SH-SY5Y (cell line): ENCODE data around the gene HRH3.

Source experiments
- GATA2 ChIP-seq: IDR thresholded peaks from 2 replicates; pipeline ENCODE4 v1.6.1; 2011; ENCODE audit warnings: mild to moderate bottlenecking, low read depth, low read length
- GATA3 ChIP-seq: IDR thresholded peaks from 2 replicates; pipeline ENCODE4 v1.6.1; 2011; ENCODE audit warnings: low read depth, mild to moderate bottlenecking, low read length, moderate library complexity

DNA sequence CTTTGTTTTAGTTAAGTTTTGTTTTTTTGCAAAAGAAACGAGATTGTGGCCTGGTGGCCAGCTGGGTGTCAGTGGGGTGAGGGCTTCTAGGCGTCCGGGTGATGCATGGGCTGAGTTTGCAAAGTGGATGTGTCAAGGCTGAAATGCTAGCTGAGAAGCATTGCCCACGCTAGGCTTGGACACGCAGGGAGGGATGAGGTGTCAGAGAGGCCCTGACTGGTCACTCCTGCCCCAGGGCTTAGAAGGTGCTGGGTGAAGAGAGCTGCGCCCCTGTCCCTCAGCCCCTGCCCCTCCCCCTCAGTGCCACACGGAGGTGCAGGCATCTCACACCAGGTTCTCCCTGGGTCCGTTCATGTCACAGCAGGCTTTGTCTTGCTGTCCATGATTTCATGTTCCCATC lies 26.4 kb upstream of the HRH3 start:
- no peak for TF ChIP-seq GATA2
- TF ChIP-seq GATA3, result no peak
